NK-92 (cell line): ENCODE data around the gene ABHD3.
A peak's percentile ranks its signal among the peaks of the same experiment; 100 is the strongest.
"Not testable (repeated sequence)": the region's sequence is repeated elsewhere in the genome, so short reads cannot be mapped to it uniquely, and the experiment has no call there.

Experiments
- DNase-seq: peaks from one replicate; lab custom pipeline; 2025; ENCODE audit not compliant: unreplicated experiment; lab: John Stamatoyannopoulos, UW

Gene ABHD3

GRCh38 chr18:21653361-21653760 is 51.2 kb downstream of the ABHD3 start:
- DNase-seq, result no peak

- no peak for DNase-seq
These were observed 52.5 kb downstream of the ABHD3 start for GRCh38 chr18:21652073-21652472.

GRCh38 chr18:21650311-21650710 is 54.3 kb downstream of the ABHD3 start:
- DNase-seq, result no peak

GRCh38 chr18:21640375-21640774 is 64.2 kb downstream of the ABHD3 start:
- not testable (repeated sequence) for DNase-seq

- no peak for DNase-seq
These were observed 65.8 kb downstream of the ABHD3 start for GRCh38 chr18:21638822-21639221.

- no peak for DNase-seq
These were observed 67.8 kb downstream of the ABHD3 start for GRCh38 chr18:21636769-21637168.

- no peak for DNase-seq
These were observed 69.9 kb downstream of the ABHD3 start for GRCh38 chr18:21634588-21635199.

GRCh38 chr18:21632393-21632792 is 72.2 kb downstream of the ABHD3 start:
- DNase-seq, result no peak

GRCh38 chr18:21629089-21629832 is 75.3 kb downstream of the ABHD3 start:
- DNase-seq, result no peak

GRCh38 chr18:21621640-21622039 is 82.9 kb downstream of the ABHD3 start:
- not testable (repeated sequence) for DNase-seq

- DNase-seq, result peak; percentile 29
These were observed 92.2 kb downstream of the ABHD3 start, which contains the start of gene SNRPD1 for GRCh38 chr18:21612125-21613039. TSS of gene SNRPD1 (plus strand) at chr18:21612314. CDS start at chr18:21612430, 116 bp downstream.

GRCh38 chr18:21611401-21612124 is 93.0 kb downstream of the ABHD3 start:
- not testable (repeated sequence) for DNase-seq

GRCh38 chr18:21605213-21605612 is 99.4 kb downstream of the ABHD3 start:
- no peak for DNase-seq

- no peak for DNase-seq
These were observed 99.9 kb downstream of the ABHD3 start for GRCh38 chr18:21604671-21605070.

GRCh38 chr18:21602299-21602587 is 102.3 kb downstream of the ABHD3 start:
- DNase-seq, result no peak
